Activated T-helper 1 cell treated with anti-CD3 and anti-CD28 coated beads, Interleukin-12 subunit alpha, Interleukin-12 subunit beta, Interleukin-2, Interleukin-4 antibody, amounts not matched to agents 30 ng/mL and 10 ng/mL and 1 ng/mL, durations not matched to agents 14 hours and 24 hours and 36 hours (primary cell): ENCODE measurements around the gene TMEM238. TPM values are rescaled to one million over a fixed set of nuclear protein-coding genes. Genes with fewer than 3 reads are reported as not detected.

Experiments
- total RNA-seq: library from RNA; stranded (reverse); gene quantifications from 2 replicates; pipeline ENCODE4 v1.2.3, GENCODE V29; 2022

Gene TMEM238
- total RNA-seq, 1 donor from 2014 or later, result 10.6 TPM

Other genes with a start within 250 kb of the TMEM238 start
- gene TNNT1, start 235.1 kb downstream of the TMEM238 start, total RNA-seq, result not detected in 2 replicates
- gene TNNI3, start 226.6 kb downstream of the TMEM238 start, total RNA-seq, result not detected in 2 replicates
- 0.36 TPM in 1 of 2 replicates, not detected in the other for gene DNAAF3, start 217.7 kb downstream of the TMEM238 start, total RNA-seq
- not detected in 2 replicates for gene SYT5, start 204.0 kb downstream of the TMEM238 start, total RNA-seq
- gene PTPRH, start 174.8 kb downstream of the TMEM238 start, total RNA-seq, result 0.16 TPM in 1 of 2 replicates, not detected in the other
- gene TMEM86B, start 155.5 kb downstream of the TMEM238 start, total RNA-seq, result 7.7 and 8.3 TPM in 2 replicates
- gene PPP6R1, start 125.3 kb downstream of the TMEM238 start, total RNA-seq, result 200 and 202 TPM in 2 replicates
- gene HSPBP1, start 104.2 kb downstream of the TMEM238 start, total RNA-seq, result 66.4 and 69.6 TPM in 2 replicates
- 7.8 and 8.4 TPM in 2 replicates for gene BRSK1, start 100.3 kb downstream of the TMEM238 start, total RNA-seq
- gene TMEM150B, start 59.0 kb downstream of the TMEM238 start, total RNA-seq, result 0.71 TPM in 1 of 2 replicates, not detected in the other
- gene KMT5C, start 44.4 kb downstream of the TMEM238 start, total RNA-seq, result 29.1 and 29.9 TPM in 2 replicates
- gene COX6B2, start 29.6 kb downstream of the TMEM238 start, total RNA-seq, result 0.26 TPM in 1 of 2 replicates, not detected in the other
- 0.05 TPM in 1 of 2 replicates, not detected in the other for gene GARIN5B, start 21.0 kb downstream of the TMEM238 start, total RNA-seq
- gene IL11, start 13.8 kb downstream of the TMEM238 start, total RNA-seq, result 0.34 TPM in 1 of 2 replicates, not detected in the other
- gene TMEM190, start 7.5 kb downstream of the TMEM238 start, total RNA-seq, result not detected in 2 replicates
- gene RPL28, start 1.6 kb upstream of the TMEM238 start, total RNA-seq, result 1,835 and 1,847 TPM in 2 replicates
- 224 and 225 TPM in 2 replicates for gene UBE2S, start 23.5 kb upstream of the TMEM238 start, total RNA-seq
- not detected in 2 replicates for gene SHISA7, start 59.0 kb upstream of the TMEM238 start, total RNA-seq
- gene ISOC2, start 77.3 kb upstream of the TMEM238 start, total RNA-seq, result 31.3 and 34.3 TPM in 2 replicates
- not detected in 2 replicates for gene C19orf85, start 80.5 kb upstream of the TMEM238 start, total RNA-seq
- 7.6 and 10.4 TPM in 2 replicates for gene ZNF628, start 92.3 kb upstream of the TMEM238 start, total RNA-seq
- gene NAT14, start 100.9 kb upstream of the TMEM238 start, total RNA-seq, result 23.1 and 26.1 TPM in 2 replicates
- gene SSC5D, start 104.1 kb upstream of the TMEM238 start, total RNA-seq, result 0.24 and 0.65 TPM in 2 replicates
- gene SBK2, start 152.8 kb upstream of the TMEM238 start, total RNA-seq, result not detected in 2 replicates
- gene SBK3, start 161.3 kb upstream of the TMEM238 start, total RNA-seq, result not detected in 2 replicates
- 10.2 and 11.7 TPM in 2 replicates for gene ZNF579, start 196.6 kb upstream of the TMEM238 start, total RNA-seq
- 24.2 and 24.7 TPM in 2 replicates for gene FIZ1, start 215.2 kb upstream of the TMEM238 start, total RNA-seq
- gene ZNF524, start 216.0 kb upstream of the TMEM238 start, total RNA-seq, result 20.0 and 22.9 TPM in 2 replicates
- gene ZNF865, start 221.4 kb upstream of the TMEM238 start, total RNA-seq, result 12.6 and 13.2 TPM in 2 replicates
- 3.0 and 4.9 TPM in 2 replicates for gene ZNF784, start 240.3 kb upstream of the TMEM238 start, total RNA-seq